ENCODE results near the gene THBS2. TPM values are rescaled to one million over a fixed set of nuclear protein-coding genes. Genes with fewer than 3 reads are reported as not detected.

The THBS2 gene
- total and polyA plus RNA-seq, 2 of the 4 experiments (the other 2 are of a cell fraction) = 97.3 to 113 TPM

DNA sequence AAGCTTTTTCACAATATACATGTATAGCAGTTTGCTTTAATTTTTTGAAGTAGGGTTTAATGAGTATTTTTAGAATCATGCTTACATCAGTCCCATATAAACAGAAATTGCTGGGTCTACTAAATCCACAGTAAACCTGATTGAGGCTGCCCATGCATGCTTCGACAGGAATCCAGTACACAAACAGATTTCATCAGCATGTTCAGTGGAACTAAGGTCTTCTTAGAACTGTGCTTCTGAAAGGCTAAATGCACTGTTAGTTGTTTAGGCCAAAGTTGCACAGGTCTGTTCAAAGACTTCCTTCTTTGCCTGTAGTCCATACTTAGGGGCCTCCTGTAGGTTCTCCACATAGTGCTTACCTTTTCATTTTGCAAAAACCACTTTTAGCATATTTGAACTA, 42.5 kb upstream of the THBS2 start:
- in situ Hi-C loops (cut with MboI; ENCODE audit: low sequenced_read_pairs) = no loop called here
- H3K9ac ChIP-seq (ENCODE audit: low read depth, low read length) = no peak overlapping the region
- no peak overlapping the region for H3K23ac ChIP-seq (ENCODE audit: low read depth, low read length)
- H3K4me3 ChIP-seq (ENCODE audit: insufficient read depth, low read depth, low read length) = no peak overlapping the region
- no peak overlapping the region for H4K91ac ChIP-seq (ENCODE audit: insufficient read depth, low read depth, low read length)
- peak overlapping the region; percentile 74; the same call in 1 of the 2 replicates for H2BK120ac ChIP-seq (ENCODE audit: low read depth, low read length)
- no peaks in the 10 kb centered on the region for H3K9me3 ChIP-seq (ENCODE audit: control insufficient read depth, insufficient read depth, low read length)
- peaks cover 14% of the 10 kb centered on the region for H3K4me1 ChIP-seq (ENCODE audit: control insufficient read depth, insufficient read depth, low read length)
- POLR2A ChIA-PET (ENCODE audit: unreplicated experiment) = no interaction called here
- CTCF ChIA-PET = no interaction called here
- peak overlapping the region; percentile 59; the same call in 1 of the 2 replicates for H3K4ac ChIP-seq (ENCODE audit: low read depth, low read length)
- 0 out of 3 replicates have a peak overlapping the region, but pooled peaks have one; percentile 3 for H2BK15ac ChIP-seq (ENCODE audit: low read depth, low read length)
- no peak overlapping the region for H2AFZ ChIP-seq (replicated peaks; ENCODE audit: low read length, poor library complexity)
- no peak overlapping the region for H3K4me2 ChIP-seq (ENCODE audit: low read depth, low read length)
- dilution Hi-C loops (cut with HindIII; ENCODE audit: low sequenced_read_pairs, unreplicated experiment) = no loop called here
- no CpG with 5 or more reads among the region's 1 CpG for WGBS, 2 experiments (ENCODE audit: extremely low coverage in 2 of 2, insufficient read length in 1 of 2)
- peak overlapping the region; percentile 12 for H4K5ac ChIP-seq (ENCODE audit: low read depth, low read length)
- no peak overlapping the region for H2AK5ac ChIP-seq (ENCODE audit: low read depth, low read length)
- DNase-seq = peak; percentile 45
- peak overlapping the region; percentile 8; the same call in 1 of the 2 replicates for H3K27ac ChIP-seq (ENCODE audit: insufficient read depth, low read length)
- no peaks in the 10 kb centered on the region; the same call in none of the 2 replicates for H3K9me1 ChIP-seq (ENCODE audit: insufficient read depth, low read length)
- H3K18ac ChIP-seq (ENCODE audit: low read depth, low read length) = peak overlapping the region; percentile 77
- no peak overlapping the region for H3K56ac ChIP-seq (ENCODE audit: extremely low read depth, insufficient read depth, low read length)
- TF ChIP-seq RCOR1 (IDR thresholded peaks at IDR 0.05; ENCODE audit: insufficient replicate concordance, low read length) (no peak), MXI1 (IDR thresholded peaks at IDR 0.05; ENCODE audit: borderline replicate concordance, low read depth, low read length) (no peak), BHLHE40 (IDR thresholded peaks at IDR 0.05; ENCODE audit: low read depth, low read length) (no peak), FOS (IDR thresholded peaks at IDR 0.05; ENCODE audit: low read depth, low read length) (no peak), MAFK (IDR thresholded peaks at IDR 0.05; ENCODE audit: low read depth, low read length) (no peak), CEBPB (IDR thresholded peaks at IDR 0.05; ENCODE audit: low read depth, low read length) (no peak), CHD1 (IDR thresholded peaks at IDR 0.05; ENCODE audit: low read depth, low read length) (no peak), RFX5 (IDR thresholded peaks at IDR 0.05; ENCODE audit: low read depth, low read length) (no peak), SMC3 (IDR thresholded peaks at IDR 0.05; ENCODE audit: low read depth, low read length) (no peak), RAD21 (IDR thresholded peaks at IDR 0.05; ENCODE audit: low read length) (no peak), NFE2L2 (IDR thresholded peaks at IDR 0.05; ENCODE audit: low read depth, low read length) (no peak)
- TF ChIP-seq, protein P1, sequence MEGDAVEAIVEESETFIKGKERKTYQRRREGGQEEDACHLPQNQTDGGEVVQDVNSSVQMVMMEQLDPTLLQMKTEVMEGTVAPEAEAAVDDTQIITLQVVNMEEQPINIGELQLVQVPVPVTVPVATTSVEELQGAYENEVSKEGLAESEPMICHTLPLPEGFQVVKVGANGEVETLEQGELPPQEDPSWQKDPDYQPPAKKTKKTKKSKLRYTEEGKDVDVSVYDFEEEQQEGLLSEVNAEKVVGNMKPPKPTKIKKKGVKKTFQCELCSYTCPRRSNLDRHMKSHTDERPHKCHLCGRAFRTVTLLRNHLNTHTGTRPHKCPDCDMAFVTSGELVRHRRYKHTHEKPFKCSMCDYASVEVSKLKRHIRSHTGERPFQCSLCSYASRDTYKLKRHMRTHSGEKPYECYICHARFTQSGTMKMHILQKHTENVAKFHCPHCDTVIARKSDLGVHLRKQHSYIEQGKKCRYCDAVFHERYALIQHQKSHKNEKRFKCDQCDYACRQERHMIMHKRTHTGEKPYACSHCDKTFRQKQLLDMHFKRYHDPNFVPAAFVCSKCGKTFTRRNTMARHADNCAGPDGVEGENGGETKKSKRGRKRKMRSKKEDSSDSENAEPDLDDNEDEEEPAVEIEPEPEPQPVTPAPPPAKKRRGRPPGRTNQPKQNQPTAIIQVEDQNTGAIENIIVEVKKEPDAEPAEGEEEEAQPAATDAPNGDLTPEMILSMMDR (conservative IDR thresholded peaks at IDR 0.05; ENCODE audit: low read depth, low read length) = no peak
- TF ChIP-seq, protein P2, sequence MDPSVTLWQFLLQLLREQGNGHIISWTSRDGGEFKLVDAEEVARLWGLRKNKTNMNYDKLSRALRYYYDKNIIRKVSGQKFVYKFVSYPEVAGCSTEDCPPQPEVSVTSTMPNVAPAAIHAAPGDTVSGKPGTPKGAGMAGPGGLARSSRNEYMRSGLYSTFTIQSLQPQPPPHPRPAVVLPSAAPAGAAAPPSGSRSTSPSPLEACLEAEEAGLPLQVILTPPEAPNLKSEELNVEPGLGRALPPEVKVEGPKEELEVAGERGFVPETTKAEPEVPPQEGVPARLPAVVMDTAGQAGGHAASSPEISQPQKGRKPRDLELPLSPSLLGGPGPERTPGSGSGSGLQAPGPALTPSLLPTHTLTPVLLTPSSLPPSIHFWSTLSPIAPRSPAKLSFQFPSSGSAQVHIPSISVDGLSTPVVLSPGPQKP (IDR thresholded peaks at IDR 0.05; ENCODE audit: borderline replicate concordance, low read depth, low read length) = no peak
- TF ChIP-seq, protein P3, sequence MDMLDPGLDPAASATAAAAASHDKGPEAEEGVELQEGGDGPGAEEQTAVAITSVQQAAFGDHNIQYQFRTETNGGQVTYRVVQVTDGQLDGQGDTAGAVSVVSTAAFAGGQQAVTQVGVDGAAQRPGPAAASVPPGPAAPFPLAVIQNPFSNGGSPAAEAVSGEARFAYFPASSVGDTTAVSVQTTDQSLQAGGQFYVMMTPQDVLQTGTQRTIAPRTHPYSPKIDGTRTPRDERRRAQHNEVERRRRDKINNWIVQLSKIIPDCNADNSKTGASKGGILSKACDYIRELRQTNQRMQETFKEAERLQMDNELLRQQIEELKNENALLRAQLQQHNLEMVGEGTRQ (IDR thresholded peaks at IDR 0.05; ENCODE audit: low read depth, low read length) = no peak
- H3K14ac ChIP-seq (replicated peaks; ENCODE audit: low read depth, low read length) = 0 out of 2 replicates have a peak overlapping the region, but pooled peaks have one; percentile 5
- H4K20me1 ChIP-seq (ENCODE audit: insufficient read depth, low read length) = no peaks in the 10 kb centered on the region
- no peaks in the 10 kb centered on the region for H3K79me1 ChIP-seq (ENCODE audit: low read depth in 1 of 2, low read length in 2 of 2)
- H2BK20ac ChIP-seq (ENCODE audit: low read depth, low read length) = no peak overlapping the region
- no TSS peak for BruUV-seq (replicated peaks)
- no peak overlapping the region for H2BK5ac ChIP-seq (ENCODE audit: low read depth, low read length, poor library complexity, severe bottlenecking)
- no peak overlapping the region for H4K8ac ChIP-seq (ENCODE audit: low read depth in 2 of 2, low read length in 2 of 2)
- H3K27me3 ChIP-seq (ENCODE audit: control insufficient read depth, insufficient read depth, low read length) = no peaks in the 10 kb centered on the region
- no peak overlapping the region for H2AK9ac ChIP-seq (replicated peaks; ENCODE audit: low read depth, low read length, poor library complexity)
- no peaks in the 10 kb centered on the region for H3K36me3 ChIP-seq (ENCODE audit: control insufficient read depth, insufficient read depth, low read length)
- ATAC-seq (ENCODE audit: low read depth) = peak; percentile 33
- intact Hi-C loops (cut with micrococcal nuclease) = no loop called here
